PC-9 (cell line): ENCODE data around the gene BTN2A1. TPM values are rescaled to one million over a fixed set of nuclear protein-coding genes. Genes with fewer than 3 reads are reported as not detected.
"Not testable (repeated sequence)": the region's sequence is repeated elsewhere in the genome, so short reads cannot be mapped to it uniquely, and the experiment has no call there.

Experiments
- BruUV-seq: library from RNA; stranded (reverse); fragments of 400-500 nt; replicated peaks from 2 replicates; lab custom pipeline; 2021; lab: Mats Ljungman, UMichigan
- CTCF ChIA-PET: fragments of 300-600 bp; sonication (Branson Sonifier 250); formaldehyde crosslinking; loops from one replicate; lab custom pipeline; 2022; ENCODE audit warnings: antibody characterized with exemption; lab: Charles Lee
- POLR2A ChIA-PET: fragments of 300-600 bp; sonication (Branson Sonifier 250); formaldehyde crosslinking; loops from one replicate; lab custom pipeline; 2022; ENCODE audit warnings: antibody characterized with exemption; ENCODE audit not compliant: unreplicated experiment; lab: Charles Lee
- DNase-seq, 2 experiments: peaks; one replicate each; pipeline versions ENCODE4 v3.0.0 to v3.0.0-alpha.2; 2015 to 2022; ENCODE audit warnings: mixed read lengths in 1 of 2
- H2AFZ ChIP-seq: fragments of 200-600 bp; sonication (generic); 2 replicates; pipeline ENCODE4 v1.8.1; 2017; ENCODE audit warnings: antibody characterized with exemption
- H3F3A ChIP-seq: fragments of 200-600 bp; sonication (generic); 2 replicates; pipeline ENCODE4 v1.8.1; 2017; ENCODE audit warnings: antibody characterized with exemption, mild to moderate bottlenecking, low read depth; ENCODE audit not compliant: insufficient read depth
- H3K27ac ChIP-seq: fragments of 200-600 bp; sonication (generic); 2 replicates; pipeline ENCODE4 v1.6.1; 2016; ENCODE audit warnings: mixed run types
- H3K27me3 ChIP-seq: fragments of 200-600 bp; sonication (generic); 2 replicates; pipeline ENCODE4 v1.6.1; 2016; ENCODE audit warnings: low read depth, mixed run types; ENCODE audit not compliant: insufficient read depth
- H3K36me3 ChIP-seq: fragments of 200-600 bp; sonication (generic); 2 replicates; pipeline ENCODE4 v1.6.1; 2016; ENCODE audit warnings: low read depth, mixed run types
- H3K4me1 ChIP-seq: fragments of 200-600 bp; sonication (generic); replicated peaks from 2 replicates; pipeline ENCODE4 v1.6.1; 2016; ENCODE audit warnings: mixed run types; ENCODE audit not compliant: insufficient read depth
- H3K4me2 ChIP-seq: fragments of 200-600 bp; sonication (generic); 2 replicates; pipeline ENCODE4 v1.6.1; 2017; ENCODE audit warnings: mixed run types
- H3K4me3 ChIP-seq: fragments of 200-600 bp; sonication (generic); 2 replicates; pipeline ENCODE4 v1.6.1; 2016; ENCODE audit warnings: mixed run types
- H3K79me2 ChIP-seq: fragments of 200-600 bp; sonication (generic); 2 replicates; pipeline ENCODE4 v1.6.1; 2017; ENCODE audit warnings: low read depth, mixed run types
- H3K9me2 ChIP-seq: fragments of 200-600 bp; sonication (generic); 2 replicates; pipeline ENCODE4 v1.8.1; 2017; ENCODE audit warnings: mild to moderate bottlenecking; ENCODE audit not compliant: insufficient read depth
- H3K9me3 ChIP-seq: fragments of 200-600 bp; sonication (generic); 2 replicates; pipeline ENCODE4 v1.8.1; 2016; ENCODE audit warnings: low read depth; ENCODE audit not compliant: insufficient read depth
- H4K20me1 ChIP-seq: fragments of 200-600 bp; sonication (generic); 2 replicates; pipeline ENCODE4 v1.8.1; 2017; ENCODE audit not compliant: insufficient read depth
- CTCF ChIP-seq: fragments of 200-600 bp; sonication (generic); conservative IDR thresholded peaks from 2 replicates; pipeline ENCODE4 v1.6.1; 2017; ENCODE audit warnings: mixed run types, antibody characterized with exemption, mild to moderate bottlenecking, moderate library complexity
- EZH2 ChIP-seq: fragments of 200-600 bp; sonication (generic); IDR thresholded peaks from 2 replicates; pipeline ENCODE4 v1.8.0; 2017; ENCODE audit warnings: antibody characterized with exemption, low read depth
- intact Hi-C: fragments of 100-400 bp; cut with micrococcal nuclease; formaldehyde crosslinking; loops from one replicate; pipeline ENCODE4 v1.10.0; 2022; ENCODE audit not compliant: unreplicated experiment
- total RNA-seq: library from RNA; stranded (reverse); gene quantifications from 2 replicates; pipeline ENCODE4 v1.2.3, GENCODE V29; 2021

Gene BTN2A1
- total RNA-seq, 1 experiment from 2014 or later, result 19.5 TPM

- no peaks in the 10 kb centered on the region for H3K36me3 ChIP-seq
- CTCF ChIA-PET, result no interaction called here
- no peak overlapping the region for H3K4me3 ChIP-seq
- H3K4me2 ChIP-seq, result no peak overlapping the region
- no peaks in the 10 kb centered on the region for H4K20me1 ChIP-seq
- DNase-seq, result no peak
- no peaks in the 10 kb centered on the region for H3K9me2 ChIP-seq
- intact Hi-C loops, result no loop called here
- no peak overlapping the region for H2AFZ ChIP-seq
- POLR2A ChIA-PET, result no interaction called here
- TF ChIP-seq CTCF, result no peak
- no peak for TF ChIP-seq EZH2
- no peaks in the 10 kb centered on the region for H3K27me3 ChIP-seq
- H3F3A ChIP-seq, result no peaks in the 10 kb centered on the region
- no TSS peak for BruUV-seq
- H3K9me3 ChIP-seq, result peaks cover 5% of the 10 kb centered on the region; the same call in 1 of the 2 replicates
- H3K4me1 ChIP-seq, result no peaks in the 10 kb centered on the region
- H3K79me2 ChIP-seq, result no peaks in the 10 kb centered on the region
- H3K27ac ChIP-seq, result no peak overlapping the region
Observed at GRCh38 chr6:26415036-26415614, 42.6 kb upstream of the BTN2A1 start.

GRCh38 chr6:26415791-26416190 is 42.0 kb upstream of the BTN2A1 start:
- ChIA-PET CTCF (no interaction called here), POLR2A (no interaction called here)
- no TSS peak for BruUV-seq
- H3K4me2 ChIP-seq, result no peak overlapping the region
- no peaks in the 10 kb centered on the region for H4K20me1 ChIP-seq
- H3K79me2 ChIP-seq, result no peaks in the 10 kb centered on the region
- intact Hi-C loops, result no loop called here
- peaks cover 4% of the 10 kb centered on the region; the same call in 1 of the 2 replicates for H3K4me1 ChIP-seq
- no peaks in the 10 kb centered on the region for H3K27me3 ChIP-seq
- no peak for DNase-seq
- peaks cover 5% of the 10 kb centered on the region; the same call in 1 of the 2 replicates for H3K9me3 ChIP-seq
- TF ChIP-seq EZH2 (no peak), CTCF (no peak)
- peaks cover 5% of the 10 kb centered on the region; the same call in 1 of the 2 replicates for H3F3A ChIP-seq
- no peaks in the 10 kb centered on the region for H3K36me3 ChIP-seq
- no peak overlapping the region for H2AFZ ChIP-seq
- H3K9me2 ChIP-seq, result no peaks in the 10 kb centered on the region
- H3K4me3 ChIP-seq, result no peak overlapping the region
- H3K27ac ChIP-seq, result no peak overlapping the region

DNA sequence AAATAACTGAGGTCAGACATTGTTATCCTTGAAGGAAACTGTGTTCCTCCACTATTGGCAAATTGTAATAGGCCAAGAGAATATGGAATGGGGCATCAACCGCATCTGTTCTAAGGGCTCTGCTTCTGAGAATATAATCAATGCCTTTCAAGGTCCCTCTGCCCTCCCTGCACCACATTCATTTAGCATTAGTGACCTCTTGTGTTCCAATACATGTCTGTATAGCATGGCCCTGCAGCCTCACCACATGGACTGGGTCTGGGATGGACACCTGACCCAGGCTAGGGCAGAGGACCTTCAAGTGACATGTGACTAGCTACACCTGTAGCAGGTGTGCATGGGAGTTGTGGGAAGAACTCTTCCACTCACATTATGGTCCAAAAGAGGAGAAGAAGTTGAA is 41.5 kb upstream of the BTN2A1 start:
- Histone ChIP-seq H3K27ac (no peak overlapping the region), H3K4me1 (peaks cover 6% of the 10 kb centered on the region; the same call in 1 of the 2 replicates), H3K4me3 (no peak overlapping the region), H3K79me2 (no peaks in the 10 kb centered on the region), H3K9me2 (no peaks in the 10 kb centered on the region), H3K27me3 (no peaks in the 10 kb centered on the region), H3K36me3 (no peaks in the 10 kb centered on the region), H3K9me3 (peaks cover 5% of the 10 kb centered on the region; the same call in 1 of the 2 replicates), H3K4me2 (no peak overlapping the region), H3F3A (peaks cover 6% of the 10 kb centered on the region; the same call in 1 of the 2 replicates), H4K20me1 (no peaks in the 10 kb centered on the region), H2AFZ (no peak overlapping the region)
- no TSS peak for BruUV-seq
- POLR2A ChIA-PET, result no interaction called here
- intact Hi-C loops, result no loop called here
- DNase-seq, result no peak
- CTCF ChIA-PET, result no interaction called here
- TF ChIP-seq CTCF (no peak), EZH2 (no peak)

DNA sequence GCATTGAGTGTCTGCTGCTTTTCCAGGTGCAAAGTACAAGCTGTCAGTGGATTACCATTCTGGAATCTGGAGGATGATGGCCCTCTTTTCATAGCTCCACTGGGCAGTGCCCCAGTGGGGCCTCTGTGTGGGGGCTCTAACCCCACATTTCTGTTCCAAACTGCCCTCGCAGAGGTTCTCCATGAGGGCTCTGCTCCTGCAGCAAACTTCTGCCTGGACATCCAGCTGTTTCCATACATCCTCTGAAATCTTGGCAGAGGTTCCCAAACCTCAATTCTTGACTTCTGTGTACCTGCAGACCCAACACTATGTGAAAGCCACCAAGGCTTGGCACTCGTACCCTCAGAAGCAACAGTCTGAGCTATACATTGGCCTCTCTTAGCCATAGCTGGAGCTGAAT is 39.7 kb upstream of the BTN2A1 start:
- H3K4me3 ChIP-seq, H3K9me3 ChIP-seq, CTCF ChIA-PET, H3K9me2 ChIP-seq, H3K27me3 ChIP-seq, H3F3A ChIP-seq, H3K4me2 ChIP-seq, BruUV-seq, H4K20me1 ChIP-seq, H3K27ac ChIP-seq, H3K36me3 ChIP-seq, H3K4me1 ChIP-seq, intact Hi-C loops, H3K79me2 ChIP-seq, H2AFZ ChIP-seq, DNase-seq: not testable (repeated sequence)
- POLR2A ChIA-PET, result interaction anchor here (0.6 kb wide), 2 partner anchors 77 to 213 kb away, joined by 3 to 6 read pairs; no protein-coding TSS in a partner anchor

DNA sequence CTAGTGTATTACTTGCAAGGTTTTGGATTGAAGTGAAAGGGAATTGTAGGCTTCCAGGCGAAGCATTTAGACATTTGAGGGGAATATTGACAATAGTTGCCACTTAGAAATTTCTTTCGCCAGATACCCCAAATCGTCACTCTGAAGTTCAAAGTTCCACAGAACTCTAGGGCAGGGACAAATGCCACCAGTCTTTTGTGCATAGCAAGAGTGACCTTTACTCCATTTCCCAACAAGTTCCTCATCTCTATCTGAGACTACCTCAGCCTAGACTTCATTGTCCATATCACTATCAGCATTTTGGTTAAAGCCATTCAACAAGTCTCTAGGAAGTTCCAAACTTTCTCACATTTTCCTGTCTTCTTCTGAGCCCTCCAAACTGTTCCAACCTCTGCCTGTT is 39.0 kb upstream of the BTN2A1 start:
- H3K4me2 ChIP-seq, H3F3A ChIP-seq, BruUV-seq, H3K36me3 ChIP-seq, intact Hi-C loops, H4K20me1 ChIP-seq, H3K27me3 ChIP-seq, CTCF ChIA-PET, H3K9me3 ChIP-seq, H3K4me1 ChIP-seq, H3K9me2 ChIP-seq, H3K27ac ChIP-seq, H3K4me3 ChIP-seq, DNase-seq, H2AFZ ChIP-seq, H3K79me2 ChIP-seq: not testable (repeated sequence)
- POLR2A ChIA-PET, result interaction anchor here (0.6 kb wide), 1 partner anchor 214 kb away, joined by 3 read pairs; no protein-coding TSS in a partner anchor
